Fibroblast of pulmonary artery (primary cell): ENCODE results near the gene PTCD2.

Experiments used
- DNase-seq: peaks from one replicate; pipeline ENCODE4 v3.0.0-alpha.2; 2010; ENCODE audit warnings: low read depth
- H3K4me3 ChIP-seq: replicated peaks from 2 replicates; pipeline ENCODE4 v1.5.1; 2011; ENCODE audit warnings: low read depth, mild to moderate bottlenecking, control low read depth, low read length, moderate library complexity
- CTCF ChIP-seq: IDR thresholded peaks from 2 replicates; pipeline ENCODE4 v1.5.1; 2011; ENCODE audit warnings: mild to moderate bottlenecking, control low read depth, low read length, inconsistent platforms; ENCODE audit errors: missing control alignments

Gene PTCD2

GRCh38 chr5:72281430-72281763 lies 38.8 kb upstream of the PTCD2 start:
- no peak for DNase-seq
- no peak for TF ChIP-seq CTCF
- no peak overlapping the region for H3K4me3 ChIP-seq

GRCh38 chr5:72281764-72282499 lies 38.2 kb upstream of the PTCD2 start:
- DNase-seq: peak; percentile 92
- TF ChIP-seq CTCF: no peak
- H3K4me3 ChIP-seq: no peak overlapping the region

DNA sequence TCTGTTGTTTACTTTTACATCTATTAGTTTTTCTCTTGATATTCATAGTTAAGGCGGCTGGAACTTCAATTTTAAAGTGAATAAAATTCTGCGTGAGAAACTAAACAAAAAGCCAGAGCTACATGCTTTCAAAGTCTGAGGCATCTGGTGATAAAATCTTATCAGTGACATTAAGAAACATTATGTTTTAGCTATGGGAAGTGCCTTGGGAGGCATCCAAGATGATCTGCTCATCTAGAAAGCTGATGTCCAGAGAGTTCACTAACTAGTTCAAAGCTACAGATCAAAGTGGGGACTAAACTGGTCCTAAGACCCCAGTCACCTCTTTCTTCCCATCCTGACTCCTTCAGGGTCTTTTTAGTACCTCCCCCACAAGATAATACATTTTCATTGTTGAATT lies 37.3 kb upstream of the PTCD2 start:
- DNase-seq: peak; percentile 68
- H3K4me3 ChIP-seq: no peak overlapping the region
- no peak for TF ChIP-seq CTCF

- no peak for TF ChIP-seq CTCF
- peak; percentile 35 for DNase-seq
- no peak overlapping the region for H3K4me3 ChIP-seq
Measured at GRCh38 chr5:72283358-72283757, 36.8 kb upstream of the PTCD2 start.

DNA sequence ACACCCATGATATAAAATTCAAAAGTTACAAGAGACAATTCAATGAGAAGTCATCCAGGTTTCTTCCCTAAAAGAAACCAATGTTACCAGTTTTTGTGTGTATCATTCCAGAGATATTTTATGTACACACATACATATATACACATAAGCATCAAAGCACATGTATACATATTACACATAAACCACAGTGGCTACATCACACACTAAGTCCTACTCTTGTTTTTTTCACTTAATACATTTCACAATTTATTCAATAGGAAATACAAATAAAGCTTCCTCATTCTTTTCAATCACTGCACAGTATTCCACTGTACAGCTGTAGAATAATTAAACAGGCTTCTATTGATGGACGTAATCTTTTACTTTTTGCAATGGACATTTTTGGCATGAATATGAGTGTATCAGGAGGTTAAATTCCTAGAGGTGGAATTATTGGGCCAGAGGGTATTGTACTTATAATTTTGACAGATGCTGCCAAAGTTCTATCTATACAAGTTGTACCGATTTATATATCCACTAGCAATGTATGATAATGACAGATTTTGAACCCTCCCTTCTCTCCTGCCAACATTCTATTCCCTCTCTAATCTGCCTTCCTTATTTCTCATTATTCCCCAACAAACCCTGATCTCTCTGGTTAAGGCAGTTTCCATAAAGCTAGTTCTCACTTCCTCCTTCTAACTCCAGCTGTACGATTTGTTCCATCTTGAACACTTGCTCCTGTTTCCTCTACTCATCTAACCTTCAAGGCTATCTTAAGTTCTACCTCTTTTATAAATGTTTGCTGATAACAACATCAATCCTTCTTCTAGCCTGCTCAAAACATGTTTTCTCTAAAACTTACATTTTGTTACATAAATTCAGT lies 35.4 kb upstream of the PTCD2 start:
- no peak overlapping the region for H3K4me3 ChIP-seq
- no peak for DNase-seq
- no peak for TF ChIP-seq CTCF

- no peak for DNase-seq
- TF ChIP-seq CTCF: no peak
- no peak overlapping the region for H3K4me3 ChIP-seq
Measured at GRCh38 chr5:72285424-72285821, 34.8 kb upstream of the PTCD2 start.
